HuH-7.5 (cell line): Measurements from ENCODE around the gene TRAM1L1.

Source experiments
- DNase-seq: peaks from one replicate; pipeline ENCODE4 v3.0.0; 2011; ENCODE audit warnings: low spot score

TRAM1L1 gene

DNA sequence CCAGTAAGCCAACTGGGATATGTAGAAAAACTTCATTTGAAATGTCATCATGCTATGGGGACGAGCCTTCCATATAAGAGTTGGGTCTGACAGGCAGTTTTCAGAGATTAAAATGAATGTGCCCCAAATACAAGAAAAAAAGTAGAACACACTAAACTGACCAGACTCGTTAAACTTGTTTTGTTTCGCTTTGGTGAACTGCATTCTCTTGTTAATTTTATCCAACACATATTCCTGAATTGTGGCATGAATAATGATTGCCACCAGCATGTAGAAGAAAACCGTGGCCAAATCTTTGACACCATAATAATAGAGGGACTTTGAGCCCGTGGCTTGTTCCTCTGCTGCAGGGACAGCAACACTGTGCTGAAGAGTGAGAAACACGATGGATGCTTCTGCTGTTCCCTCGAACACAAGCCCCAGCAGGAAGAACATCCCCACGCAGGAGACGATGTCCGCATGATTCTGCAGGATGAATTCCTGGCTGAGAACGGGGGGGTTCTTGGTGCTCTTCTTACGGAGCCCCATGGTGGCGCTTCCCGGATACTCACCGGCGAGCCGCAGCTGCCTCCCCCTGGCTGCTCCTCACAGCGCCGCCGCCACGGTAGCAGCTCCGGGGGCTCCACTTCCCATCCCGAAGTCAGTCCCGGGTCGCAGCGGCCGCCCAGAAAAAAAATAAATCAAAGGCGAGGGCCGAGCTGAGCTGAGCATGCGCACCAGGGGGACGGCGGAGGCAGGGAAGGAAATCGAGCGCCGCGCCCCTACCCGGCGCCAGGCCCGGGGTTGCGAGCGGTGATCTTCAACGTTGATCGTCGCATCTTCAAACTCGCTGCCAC, at the start of gene TRAM1L1:
Gene TRAM1L1, minus strand, starts transcription at position 711 of the 836 bp plus-strand sequence. Its CDS starts 183 bp downstream, at position 528.
- DNase-seq = peak; percentile 27

DNA sequence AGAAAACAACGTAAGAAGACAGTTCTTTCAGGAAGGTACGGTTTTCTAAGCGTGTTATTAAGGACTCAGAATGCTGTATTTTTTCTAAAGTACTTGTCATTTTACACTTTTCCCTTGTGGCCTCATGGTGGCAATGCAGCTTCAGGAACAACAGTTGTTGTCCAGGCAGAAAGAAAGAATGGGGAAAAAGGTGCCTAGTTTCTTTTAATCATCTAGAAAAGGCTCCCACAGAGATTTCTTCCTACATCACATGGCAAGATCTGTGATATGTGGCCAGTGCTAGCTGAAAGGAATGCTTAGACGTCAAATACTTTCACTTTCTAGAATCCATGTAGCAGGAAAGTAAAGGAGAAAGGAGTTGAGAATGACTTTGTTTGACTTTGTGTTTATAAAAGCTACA, 49.0 kb upstream of the TRAM1L1 start:
- DNase-seq = no peak

- no peak for DNase-seq
Measured at GRCh38 chr4:117096886-117097285, 11.5 kb upstream of the TRAM1L1 start.

GRCh38 chr4:117096462-117096861, 11.1 kb upstream of the TRAM1L1 start:
- no peak for DNase-seq

GRCh38 chr4:117093571-117093970, 8.2 kb upstream of the TRAM1L1 start:
- DNase-seq = no peak

DNA sequence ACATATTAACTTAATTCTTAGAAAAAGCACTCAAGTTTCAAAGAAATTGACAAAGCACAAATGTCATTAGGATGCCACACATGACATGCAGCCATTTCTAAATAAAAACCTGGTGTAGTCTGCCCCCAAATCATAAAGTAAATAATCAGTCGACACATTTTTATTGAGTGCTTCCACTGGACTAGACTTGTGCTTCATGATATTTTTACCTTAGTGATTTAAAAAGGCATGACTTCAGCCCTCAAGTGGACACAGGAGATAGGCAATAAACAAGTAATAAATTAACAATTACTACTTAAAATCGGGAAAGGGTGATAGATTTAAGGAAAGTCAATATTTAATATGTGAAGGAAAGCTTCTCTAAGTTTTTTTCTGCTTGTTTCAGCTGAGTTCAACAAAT, 7.6 kb downstream of the TRAM1L1 start:
- no peak for DNase-seq

DNA sequence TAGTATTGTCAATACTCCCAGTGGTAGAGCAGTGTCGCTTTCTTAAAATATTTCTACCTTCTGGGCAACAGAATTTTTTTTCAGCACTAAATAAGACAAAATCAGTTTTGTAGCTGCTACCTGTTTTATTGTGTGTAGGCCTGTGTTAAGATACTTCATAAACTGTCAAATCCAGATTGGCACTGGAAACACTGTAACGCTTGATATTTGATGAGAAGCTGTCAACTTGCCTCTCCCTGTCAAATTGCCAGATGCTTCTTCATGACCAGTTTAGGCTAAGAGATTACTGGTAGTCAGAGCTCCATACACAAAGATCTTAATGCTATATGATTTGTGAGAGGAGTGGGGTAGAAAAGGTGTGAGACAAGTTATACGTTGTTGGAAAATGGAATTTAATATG, 17.3 kb downstream of the TRAM1L1 start:
- DNase-seq = no peak

DNA sequence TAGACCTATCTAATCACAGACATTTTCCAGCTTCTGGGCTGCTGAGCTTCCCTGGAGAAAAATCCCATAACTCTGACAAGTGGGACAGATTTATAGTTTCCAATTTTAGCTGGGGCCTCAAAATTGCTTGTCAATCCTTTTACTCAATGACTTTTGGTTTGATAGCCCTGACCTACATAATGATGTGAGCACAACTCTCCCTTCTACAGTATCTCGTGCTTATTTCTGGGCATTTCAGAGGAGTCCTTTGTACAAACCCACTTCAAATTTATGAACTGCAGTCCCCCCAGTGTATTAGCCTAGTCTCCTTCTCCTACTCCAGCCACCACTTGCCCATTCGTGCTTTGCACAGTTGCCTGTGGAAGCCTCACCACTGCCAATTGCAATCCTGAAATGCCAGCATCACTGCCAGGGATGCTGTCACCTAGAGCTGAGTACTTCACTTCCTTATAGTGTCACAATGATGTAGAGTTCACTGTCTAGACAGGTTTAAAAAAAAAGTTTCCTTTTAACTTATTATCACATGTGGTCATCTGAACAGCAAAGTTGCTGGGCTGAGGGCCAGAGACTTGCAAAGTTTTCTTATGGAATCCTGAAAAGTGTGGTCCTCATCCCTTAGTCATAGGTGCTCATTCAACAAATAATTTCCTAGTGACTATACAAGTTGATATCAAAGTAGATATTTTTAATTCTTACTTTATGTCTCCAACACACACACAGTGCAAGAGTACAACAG, 21.2 kb downstream of the TRAM1L1 start:
- DNase-seq = no peak

GRCh38 chr4:117042962-117043361, 42.4 kb downstream of the TRAM1L1 start:
- DNase-seq = no peak
